Measurements from ENCODE around the gene DGKH.

GRCh38 chr13:42146359-42146758 is 97.9 kb downstream of the DGKH start:
- TF ChIP-seq HOMEZ (CRISPR knock-in tag; IDR thresholded peaks at IDR 0.05; ENCODE audit: low read depth) (no peak), KDM1A (CRISPR knock-in tag; IDR thresholded peaks at IDR 0.05) (no peak), KDM2A (CRISPR knock-in tag; IDR thresholded peaks at IDR 0.05; ENCODE audit: borderline replicate concordance, low read depth) (no peak)
